PFSK-1 (cell line): ENCODE measurements around the gene RHOV.

ENCODE experiments used
- FOXP2 ChIP-seq: optimal IDR thresholded peaks from 2 replicates; pipeline ENCODE3; 2011; ENCODE audit warnings: borderline replicate concordance, control low read depth, inconsistent platforms; ENCODE audit not compliant: insufficient read depth; ENCODE audit errors: extremely low read length, extremely low read depth
- POLR2AphosphoS5 ChIP-seq: IDR thresholded peaks from 2 replicates; pipeline ENCODE4 v1.6.1; 2012; ENCODE audit warnings: low read depth, mild to moderate bottlenecking, control low read depth, low read length, moderate library complexity
- SIN3A ChIP-seq: IDR thresholded peaks from 2 replicates; pipeline ENCODE4 v1.6.1; 2012; ENCODE audit warnings: mild to moderate bottlenecking, low read length, moderate library complexity, borderline replicate concordance; ENCODE audit not compliant: insufficient read depth
- TAF1 ChIP-seq: IDR thresholded peaks from 2 replicates; pipeline ENCODE4 v1.6.1; 2012; ENCODE audit warnings: low read length, control low read depth, borderline replicate concordance; ENCODE audit not compliant: insufficient read depth
- TF ChIP-seq, protein P1 (sequence below), 2 experiments: IDR thresholded peaks; 2 replicates each; pipeline versions ENCODE4 v1.6.1 to v1.8.0; 2011 to 2012; ENCODE audit warnings: low read depth in 2 of 2, low read length in 2 of 2, control low read depth in 1 of 2, inconsistent platforms in 1 of 2, mild to moderate bottlenecking in 1 of 2, moderate library complexity in 1 of 2; ENCODE audit not compliant: insufficient read depth in 1 of 2

Gene RHOV

DNA sequence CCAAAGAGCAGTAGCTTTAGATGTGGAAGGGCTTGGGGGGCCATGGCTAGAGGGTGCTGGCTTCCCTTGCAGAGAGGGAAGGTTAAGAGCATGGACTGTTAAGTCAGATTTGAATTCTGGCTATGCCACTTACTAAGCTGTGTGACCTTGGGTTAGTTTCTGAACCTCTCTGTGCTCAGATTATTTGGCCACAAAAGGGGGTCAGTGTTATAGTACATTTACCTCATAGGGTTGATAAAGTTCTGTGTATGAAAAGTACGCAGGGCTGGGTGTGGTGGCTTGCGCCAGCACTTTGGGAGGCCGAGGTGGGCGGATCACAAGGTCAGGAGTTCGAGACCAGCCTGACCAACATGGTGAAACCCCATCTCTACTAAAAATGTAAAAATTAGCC lies 27.0 kb upstream of the RHOV start:
- TF ChIP-seq POLR2AphosphoS5 (no peak), FOXP2 (no peak), TAF1 (no peak), SIN3A (no peak)
- TF ChIP-seq, protein P1, sequence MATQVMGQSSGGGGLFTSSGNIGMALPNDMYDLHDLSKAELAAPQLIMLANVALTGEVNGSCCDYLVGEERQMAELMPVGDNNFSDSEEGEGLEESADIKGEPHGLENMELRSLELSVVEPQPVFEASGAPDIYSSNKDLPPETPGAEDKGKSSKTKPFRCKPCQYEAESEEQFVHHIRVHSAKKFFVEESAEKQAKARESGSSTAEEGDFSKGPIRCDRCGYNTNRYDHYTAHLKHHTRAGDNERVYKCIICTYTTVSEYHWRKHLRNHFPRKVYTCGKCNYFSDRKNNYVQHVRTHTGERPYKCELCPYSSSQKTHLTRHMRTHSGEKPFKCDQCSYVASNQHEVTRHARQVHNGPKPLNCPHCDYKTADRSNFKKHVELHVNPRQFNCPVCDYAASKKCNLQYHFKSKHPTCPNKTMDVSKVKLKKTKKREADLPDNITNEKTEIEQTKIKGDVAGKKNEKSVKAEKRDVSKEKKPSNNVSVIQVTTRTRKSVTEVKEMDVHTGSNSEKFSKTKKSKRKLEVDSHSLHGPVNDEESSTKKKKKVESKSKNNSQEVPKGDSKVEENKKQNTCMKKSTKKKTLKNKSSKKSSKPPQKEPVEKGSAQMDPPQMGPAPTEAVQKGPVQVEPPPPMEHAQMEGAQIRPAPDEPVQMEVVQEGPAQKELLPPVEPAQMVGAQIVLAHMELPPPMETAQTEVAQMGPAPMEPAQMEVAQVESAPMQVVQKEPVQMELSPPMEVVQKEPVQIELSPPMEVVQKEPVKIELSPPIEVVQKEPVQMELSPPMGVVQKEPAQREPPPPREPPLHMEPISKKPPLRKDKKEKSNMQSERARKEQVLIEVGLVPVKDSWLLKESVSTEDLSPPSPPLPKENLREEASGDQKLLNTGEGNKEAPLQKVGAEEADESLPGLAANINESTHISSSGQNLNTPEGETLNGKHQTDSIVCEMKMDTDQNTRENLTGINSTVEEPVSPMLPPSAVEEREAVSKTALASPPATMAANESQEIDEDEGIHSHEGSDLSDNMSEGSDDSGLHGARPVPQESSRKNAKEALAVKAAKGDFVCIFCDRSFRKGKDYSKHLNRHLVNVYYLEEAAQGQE (IDR thresholded peaks at IDR 0.05; ENCODE audit: insufficient read depth in 1 of 2, low read depth in 2 of 2, low read length in 2 of 2): no peak

GRCh38 chr15:40900256-40901052 lies 26.4 kb upstream of the RHOV start:
- TF ChIP-seq, protein P1 (IDR thresholded peaks at IDR 0.05; ENCODE audit: insufficient read depth in 1 of 2, low read depth in 2 of 2, low read length in 2 of 2): no peak
- TF ChIP-seq TAF1 (no peak), SIN3A (no peak), FOXP2 (no peak), POLR2AphosphoS5 (no peak)

DNA sequence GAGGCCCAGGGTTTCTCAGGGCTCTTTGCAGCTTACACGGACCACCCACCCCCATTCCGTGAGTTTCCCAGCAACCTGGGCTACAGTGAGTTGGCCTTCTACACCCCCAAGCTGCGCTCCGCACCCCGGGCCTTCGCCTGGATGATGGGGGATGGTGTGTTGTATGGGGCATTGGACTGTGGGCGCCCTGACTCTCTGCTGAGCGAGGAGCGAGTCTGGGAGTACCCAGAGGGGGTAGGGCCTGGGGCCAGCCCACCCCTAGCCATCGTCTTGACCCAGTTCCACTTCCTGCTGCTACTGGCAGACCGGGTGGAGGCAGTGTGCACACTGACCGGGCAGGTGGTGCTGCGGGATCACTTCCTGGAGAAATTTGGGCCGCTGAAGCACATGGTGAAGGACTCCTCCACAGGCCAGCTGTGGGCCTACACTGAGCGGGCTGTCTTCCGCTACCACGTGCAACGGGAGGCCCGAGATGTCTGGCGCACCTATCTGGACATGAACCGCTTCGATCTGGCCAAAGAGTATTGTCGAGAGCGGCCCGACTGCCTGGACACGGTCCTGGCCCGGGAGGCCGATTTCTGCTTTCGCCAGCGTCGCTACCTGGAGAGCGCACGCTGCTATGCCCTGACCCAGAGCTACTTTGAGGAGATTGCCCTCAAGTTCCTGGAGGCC lies 25.6 kb upstream of the RHOV start:
- TF ChIP-seq POLR2AphosphoS5 (no peak), SIN3A (no peak), TAF1 (no peak), FOXP2 (no peak)
- TF ChIP-seq, protein P1 (IDR thresholded peaks at IDR 0.05; ENCODE audit: insufficient read depth in 1 of 2, low read depth in 2 of 2, low read length in 2 of 2): no peak

DNA sequence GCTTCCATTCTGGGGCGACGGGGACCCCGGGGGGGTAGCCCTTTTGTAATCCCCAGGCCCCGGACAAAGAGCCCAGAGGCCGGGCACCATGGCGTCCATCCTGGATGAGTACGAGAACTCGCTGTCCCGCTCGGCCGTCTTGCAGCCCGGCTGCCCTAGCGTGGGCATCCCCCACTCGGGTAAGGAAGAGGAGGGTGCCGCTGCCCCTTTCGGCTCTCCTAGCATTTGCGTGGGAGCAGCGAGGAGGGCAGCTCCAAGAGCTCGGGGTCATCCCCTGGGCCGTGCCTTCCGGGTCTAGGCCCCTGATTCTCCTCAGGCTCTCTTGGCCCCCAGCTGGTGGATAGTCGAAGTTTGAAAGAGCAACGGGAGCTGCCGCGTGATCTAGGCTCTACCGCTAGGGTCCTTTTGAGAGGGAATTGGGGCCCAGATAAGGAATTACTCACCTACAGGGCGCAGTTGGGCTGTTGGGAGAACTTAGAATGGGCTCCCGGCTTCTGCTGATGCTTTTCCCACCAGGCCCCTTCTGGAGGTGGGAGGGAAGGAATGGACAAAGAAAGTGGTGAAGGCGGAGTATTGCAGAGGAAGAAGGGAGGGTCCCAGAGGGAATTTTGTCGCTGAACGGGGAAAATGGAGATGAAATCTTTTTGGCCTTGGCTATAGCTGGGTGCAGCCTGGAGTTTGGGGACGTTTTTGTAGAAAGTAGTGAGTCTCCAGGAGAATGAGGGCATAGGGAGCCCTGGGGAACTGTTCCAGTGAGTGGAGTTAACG lies 20.8 kb upstream of the RHOV start:
- TF ChIP-seq FOXP2: no peak
- TF ChIP-seq, protein P1 (IDR thresholded peaks at IDR 0.05; ENCODE audit: insufficient read depth in 1 of 2, low read depth in 2 of 2, low read length in 2 of 2): no peak
- no peak for TF ChIP-seq POLR2AphosphoS5
- peak; percentile 47; the same call in 1 of the 2 replicates for TF ChIP-seq SIN3A
- TF ChIP-seq TAF1: no peak
